ENCODE measurements around the gene CSGALNACT2. TPM values are rescaled to one million over a fixed set of nuclear protein-coding genes. Genes with fewer than 3 reads are reported as not detected.

CSGALNACT2 gene
- total and polyA plus RNA-seq, 7 donors: 3.2 to 37.1 (median 25.0) TPM

GRCh38 chr10:43112608-43112961 lies 25.7 kb upstream of the CSGALNACT2 start:
- Histone ChIP-seq H3K4me3 (no peak overlapping the region), H3K27ac (no peak overlapping the region), H3K36me3 (no peaks in the 10 kb centered on the region), H3K9me3 (no peaks in the 10 kb centered on the region), H3K4me1 (no peaks in the 10 kb centered on the region), H3K27me3 (no peaks in the 10 kb centered on the region)
- TF ChIP-seq EP300 (IDR thresholded peaks at IDR 0.05) (no peak), POLR2AphosphoS5 (IDR thresholded peaks at IDR 0.05) (no peak), CTCF (IDR thresholded peaks at IDR 0.05) (no peak), POLR2A (IDR thresholded peaks at IDR 0.05) (no peak)
- DNase-seq: no peak
- intact Hi-C loops (cut with DNase I): no loop called here
- 91 to 96% methylated on average over 7 of the region's 7 CpGs for WGBS, 2 donors

DNA sequence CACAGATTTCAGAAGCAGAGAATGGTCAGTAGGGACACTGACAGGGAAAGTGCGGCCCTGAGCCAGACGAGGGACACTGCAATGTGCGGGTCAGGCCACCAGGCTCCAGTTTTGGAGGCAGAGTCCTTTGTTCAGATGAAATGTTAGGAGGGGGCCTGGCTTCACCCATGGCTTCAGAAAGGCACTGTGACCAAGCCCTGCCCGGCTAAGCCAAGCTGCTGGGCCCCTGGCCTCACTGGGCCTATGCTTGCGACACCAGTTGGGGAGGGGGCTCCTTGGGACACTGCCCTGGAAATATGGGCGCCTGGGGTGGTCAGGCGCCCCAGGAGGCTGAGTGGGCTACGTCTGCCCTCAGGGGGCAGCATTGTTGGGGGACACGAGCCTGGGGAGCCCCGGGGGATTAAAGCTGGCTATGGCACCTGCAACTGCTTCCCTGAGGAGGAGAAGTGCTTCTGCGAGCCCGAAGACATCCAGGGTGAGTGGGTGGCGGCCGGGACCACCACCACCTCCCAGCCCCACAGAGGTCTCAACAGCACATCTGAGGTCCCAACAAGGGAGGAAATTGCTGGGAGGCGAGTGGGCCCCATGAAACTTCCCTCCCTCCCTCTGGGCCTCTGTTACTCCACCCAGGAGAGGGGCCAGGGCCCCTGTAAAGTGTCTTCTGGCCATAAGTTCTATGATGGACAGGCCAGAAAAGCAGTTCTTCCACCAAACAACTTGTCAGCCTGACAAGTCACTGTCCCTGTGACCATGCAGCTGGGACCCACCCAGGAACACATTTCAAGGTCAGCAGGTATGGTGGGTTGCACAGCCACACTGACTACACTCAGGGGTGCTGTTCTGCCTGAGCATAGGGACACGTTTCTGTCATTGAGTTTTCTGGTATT lies 24.8 kb upstream of the CSGALNACT2 start:
- H3K4me1 ChIP-seq: no peaks in the 10 kb centered on the region
- intact Hi-C loops (cut with DNase I): no loop called here
- H3K27me3 ChIP-seq: no peaks in the 10 kb centered on the region
- TF ChIP-seq POLR2A (IDR thresholded peaks at IDR 0.05) (no peak), EP300 (IDR thresholded peaks at IDR 0.05) (no peak), POLR2AphosphoS5 (IDR thresholded peaks at IDR 0.05) (no peak), CTCF (IDR thresholded peaks at IDR 0.05) (no peak)
- DNase-seq: no peak
- H3K9me3 ChIP-seq: no peaks in the 10 kb centered on the region
- H3K4me3 ChIP-seq: no peak overlapping the region
- no peak overlapping the region for H3K27ac ChIP-seq
- 84% methylated on average over 16 of the region's 16 CpGs for WGBS, 2 donors
- H3K36me3 ChIP-seq: no peaks in the 10 kb centered on the region

GRCh38 chr10:43114088-43114742 lies 24.0 kb upstream of the CSGALNACT2 start:
- no peak for DNase-seq
- Histone ChIP-seq H3K4me1 (no peaks in the 10 kb centered on the region), H3K27me3 (no peaks in the 10 kb centered on the region), H3K27ac (no peak overlapping the region), H3K4me3 (no peak overlapping the region), H3K9me3 (no peaks in the 10 kb centered on the region), H3K36me3 (no peaks in the 10 kb centered on the region)
- WGBS, 2 donors: 90 to 92% methylated on average over 24 of the region's 24 CpGs
- no peak for TF ChIP-seq EP300 (IDR thresholded peaks at IDR 0.05)
- TF ChIP-seq POLR2A (IDR thresholded peaks at IDR 0.05): no peak
- intact Hi-C loops (cut with DNase I): no loop called here

- WGBS, 2 donors: 78 to 82% methylated on average over 17 of the region's 17 CpGs
- no peaks in the 10 kb centered on the region for H3K4me1 ChIP-seq
- no peak for DNase-seq
- intact Hi-C loops (cut with DNase I): no loop called here
- no peak for TF ChIP-seq POLR2AphosphoS5 (IDR thresholded peaks at IDR 0.05)
- TF ChIP-seq CTCF (IDR thresholded peaks at IDR 0.05): no peak
- no peak for TF ChIP-seq EP300 (IDR thresholded peaks at IDR 0.05)
- no peak for TF ChIP-seq POLR2A (IDR thresholded peaks at IDR 0.05)
- H3K9me3 ChIP-seq: no peaks in the 10 kb centered on the region
- no peak overlapping the region for H3K27ac ChIP-seq
- no peak overlapping the region for H3K4me3 ChIP-seq
- H3K36me3 ChIP-seq: no peaks in the 10 kb centered on the region
- H3K27me3 ChIP-seq: no peaks in the 10 kb centered on the region
Observed at GRCh38 chr10:43114743-43115611, 23.3 kb upstream of the CSGALNACT2 start.
